Duodenal mucosa (tissue), 2 donors: ENCODE results near the gene XIRP1.

ENCODE experiments used
- H3K27ac ChIP-seq: one replicate; pipeline ENCODE4 v1.7.0; 2013; ENCODE audit warnings: low read depth, low read length
- H3K27me3 ChIP-seq, 2 donors: one replicate each; pipeline ENCODE4 v1.7.0; 2013; ENCODE audit warnings: low read length in 2 of 2, control low read depth in 1 of 2; ENCODE audit not compliant: insufficient read depth in 2 of 2, control insufficient read depth in 1 of 2
- H3K36me3 ChIP-seq, 2 donors: one replicate each; pipeline ENCODE4 v1.7.0; 2013; ENCODE audit warnings: low read length in 2 of 2, control low read depth in 1 of 2; ENCODE audit not compliant: insufficient read depth in 2 of 2, control insufficient read depth in 1 of 2
- H3K4me1 ChIP-seq, 2 donors: one replicate each; pipeline ENCODE4 v1.7.0; 2013; ENCODE audit warnings: low read length in 2 of 2, control low read depth in 1 of 2; ENCODE audit not compliant: insufficient read depth in 2 of 2, control insufficient read depth in 1 of 2
- H3K4me3 ChIP-seq, 2 donors: one replicate each; pipeline ENCODE4 v1.7.0; 2013; ENCODE audit warnings: low read length in 2 of 2, low read depth in 1 of 2
- H3K9ac ChIP-seq, 2 donors: one replicate each; pipeline ENCODE4 v1.7.0; 2013; ENCODE audit warnings: low read length in 2 of 2, low read depth in 1 of 2
- H3K9me3 ChIP-seq, 2 donors: one replicate each; pipeline ENCODE4 v1.7.0; 2013; ENCODE audit warnings: low read length in 2 of 2, control low read depth in 1 of 2; ENCODE audit not compliant: control insufficient read depth in 1 of 2

Gene XIRP1

DNA sequence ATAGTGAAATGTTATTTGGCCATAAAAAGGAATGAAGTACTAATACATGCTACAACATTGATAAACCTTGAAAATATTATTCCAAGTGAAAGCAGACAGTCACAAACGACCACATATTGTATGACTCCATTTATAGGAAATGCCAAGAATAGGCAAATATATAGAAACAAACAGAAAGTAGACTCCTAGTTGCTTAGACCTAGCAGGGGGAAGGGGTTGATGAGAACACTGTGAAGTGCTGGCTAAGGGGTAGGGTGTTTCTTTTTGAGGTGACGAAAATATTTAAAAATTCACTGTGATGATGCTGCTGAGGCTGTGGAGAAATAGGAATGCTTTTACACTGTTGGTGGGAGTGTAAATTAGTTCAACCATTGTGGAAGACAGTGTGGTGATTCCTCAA is 30.5 kb upstream of the XIRP1 start:
- peaks cover 0 to 4% of the 10 kb centered on the region in 2 donors for H3K4me1 ChIP-seq
- no peak overlapping the region for H3K9ac ChIP-seq
- H3K27me3 ChIP-seq, result peaks cover 0 to 3% of the 10 kb centered on the region in 2 donors
- H3K9me3 ChIP-seq, result no peaks in the 10 kb centered on the region
- H3K27ac ChIP-seq, result no peak overlapping the region
- no peaks in the 10 kb centered on the region for H3K36me3 ChIP-seq
- no peak overlapping the region for H3K4me3 ChIP-seq

DNA sequence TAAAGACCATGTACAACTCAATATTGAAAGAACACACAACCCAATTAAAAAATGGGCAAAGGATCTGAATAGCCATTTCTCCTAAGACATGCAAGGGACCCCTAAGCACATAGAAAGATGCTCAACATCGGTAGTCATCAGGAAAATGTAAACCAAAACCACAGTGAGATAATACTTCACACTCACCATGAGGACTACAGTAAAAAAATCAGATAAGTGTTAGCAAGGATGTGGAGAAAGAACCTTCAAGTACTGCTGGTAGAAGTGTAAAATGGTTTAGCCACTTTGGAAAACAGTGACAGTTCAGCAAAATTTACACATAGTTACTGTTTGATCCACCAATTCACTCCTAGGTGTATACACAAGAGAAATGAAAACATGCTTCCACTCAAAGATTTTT is 30.1 kb upstream of the XIRP1 start:
- H3K4me1 ChIP-seq, result peaks cover 0 to 4% of the 10 kb centered on the region in 2 donors
- H3K27ac ChIP-seq, result no peak overlapping the region
- no peak overlapping the region for H3K9ac ChIP-seq
- peaks cover 0 to 3% of the 10 kb centered on the region in 2 donors for H3K27me3 ChIP-seq
- H3K4me3 ChIP-seq, result no peak overlapping the region
- H3K9me3 ChIP-seq, result no peaks in the 10 kb centered on the region
- H3K36me3 ChIP-seq, result no peaks in the 10 kb centered on the region

- no peaks in the 10 kb centered on the region for H3K36me3 ChIP-seq
- no peak overlapping the region for H3K9ac ChIP-seq
- no peaks in the 10 kb centered on the region for H3K9me3 ChIP-seq
- H3K4me3 ChIP-seq, result no peak overlapping the region
- no peak overlapping the region for H3K27ac ChIP-seq
- H3K4me1 ChIP-seq, result peaks cover 0 to 4% of the 10 kb centered on the region in 2 donors
- peaks cover 0 to 3% of the 10 kb centered on the region in 2 donors for H3K27me3 ChIP-seq
These were observed 28.7 kb upstream of the XIRP1 start for GRCh38 chr3:39221141-39221530.

DNA sequence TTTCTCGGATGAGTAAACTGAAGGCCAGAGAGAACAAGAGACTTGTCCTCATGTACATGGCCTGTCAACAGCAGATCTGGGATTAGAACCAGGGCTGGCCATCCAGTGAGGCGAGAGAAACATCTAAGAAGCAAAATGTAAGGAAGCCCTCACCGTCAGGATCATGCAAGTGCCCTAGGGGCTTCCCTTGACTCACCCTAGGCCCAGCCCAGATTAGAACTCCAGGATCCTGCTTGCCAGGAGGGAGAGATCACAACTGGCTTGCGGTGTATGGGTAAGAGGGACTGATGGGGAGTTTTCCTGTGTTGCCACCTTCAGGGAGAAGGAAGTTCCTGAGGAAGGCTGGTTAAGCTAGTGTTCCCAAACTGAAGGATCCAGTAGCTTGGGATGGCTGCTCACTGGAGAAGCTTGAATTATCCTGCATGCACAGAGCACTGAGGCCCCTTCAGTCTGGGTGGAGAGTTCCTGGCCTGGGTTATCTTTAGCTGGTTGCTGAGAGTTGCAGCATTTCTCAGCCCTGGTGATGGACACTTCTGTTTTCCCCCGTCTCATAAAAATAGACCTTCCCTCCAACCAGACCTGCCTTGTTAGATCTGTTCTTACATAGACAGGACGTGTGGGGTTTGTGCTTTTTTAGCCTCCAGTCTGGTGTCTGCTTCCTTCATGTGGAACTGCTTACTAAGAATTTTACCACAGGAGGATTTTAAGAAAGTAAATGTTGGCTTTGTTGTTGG is 28.2 kb upstream of the XIRP1 start:
- Histone ChIP-seq H3K9me3 (no peaks in the 10 kb centered on the region), H3K36me3 (no peaks in the 10 kb centered on the region), H3K27ac (no peak overlapping the region), H3K4me3 (no peak overlapping the region), H3K4me1 (peaks cover 0 to 4% of the 10 kb centered on the region in 2 donors), H3K27me3 (peaks cover 0 to 3% of the 10 kb centered on the region in 2 donors), H3K9ac (no peak overlapping the region)

DNA sequence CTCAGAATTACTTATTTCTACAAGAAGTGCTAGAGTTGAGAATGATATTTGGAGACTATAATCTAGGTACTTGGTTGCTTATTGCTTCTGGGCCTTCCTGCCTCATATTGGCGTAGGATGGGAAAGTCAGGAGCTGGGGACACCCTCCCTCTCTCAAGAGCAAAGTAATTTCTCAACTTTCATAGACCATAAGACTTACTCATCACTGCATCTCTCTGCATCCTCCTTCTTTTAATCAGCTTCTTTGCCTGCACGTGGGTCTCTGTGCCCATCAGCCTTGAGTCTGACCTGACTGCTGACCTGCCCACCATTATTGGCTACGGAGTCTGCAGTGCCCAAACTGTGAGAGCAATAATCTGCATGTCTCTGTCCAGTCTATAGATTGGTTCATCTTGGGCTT is 27.3 kb upstream of the XIRP1 start:
- no peak overlapping the region for H3K4me3 ChIP-seq
- H3K27ac ChIP-seq, result no peak overlapping the region
- H3K4me1 ChIP-seq, result peaks cover 0 to 4% of the 10 kb centered on the region in 2 donors
- no peaks in the 10 kb centered on the region for H3K9me3 ChIP-seq
- H3K9ac ChIP-seq, result no peak overlapping the region
- H3K27me3 ChIP-seq, result peaks cover 0 to 3% of the 10 kb centered on the region in 2 donors
- no peaks in the 10 kb centered on the region for H3K36me3 ChIP-seq

- no peaks in the 10 kb centered on the region for H3K9me3 ChIP-seq
- no peak overlapping the region for H3K27ac ChIP-seq
- H3K36me3 ChIP-seq, result no peaks in the 10 kb centered on the region
- H3K27me3 ChIP-seq, result peaks cover 0 to 3% of the 10 kb centered on the region in 2 donors
- no peak overlapping the region for H3K4me3 ChIP-seq
- H3K9ac ChIP-seq, result no peak overlapping the region
- peaks cover 0 to 4% of the 10 kb centered on the region in 2 donors for H3K4me1 ChIP-seq
These were observed 23.9 kb upstream of the XIRP1 start for GRCh38 chr3:39216176-39216790.

DNA sequence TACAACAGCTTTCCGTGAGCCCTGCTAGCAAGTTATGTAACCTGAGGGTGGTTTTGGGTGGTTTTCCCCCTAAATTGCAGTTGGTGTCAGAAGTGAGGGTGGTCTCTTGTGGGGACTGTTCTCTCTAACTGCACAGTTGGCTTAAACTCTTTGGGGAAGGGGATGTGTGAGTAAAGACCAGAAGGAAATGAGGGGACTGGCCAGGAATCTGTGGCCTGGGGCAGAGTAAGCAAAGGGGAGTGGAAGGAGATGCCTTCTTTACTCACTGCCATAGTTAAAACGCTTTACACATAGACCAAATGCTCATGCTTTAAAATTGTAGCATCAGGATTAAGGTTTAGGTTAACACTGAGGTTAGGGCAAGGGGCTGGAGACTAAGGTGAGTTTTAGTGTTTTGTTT is 21.2 kb upstream of the XIRP1 start:
- H3K9me3 ChIP-seq, result no peaks in the 10 kb centered on the region
- H3K36me3 ChIP-seq, result no peaks in the 10 kb centered on the region
- H3K4me1 ChIP-seq, result no peaks in the 10 kb centered on the region
- H3K9ac ChIP-seq, result no peak overlapping the region
- H3K4me3 ChIP-seq, result no peak overlapping the region
- H3K27me3 ChIP-seq, result no peaks in the 10 kb centered on the region
- H3K27ac ChIP-seq, result no peak overlapping the region

GRCh38 chr3:39212665-39213064 is 20.3 kb upstream of the XIRP1 start:
- H3K4me3 ChIP-seq, result no peak overlapping the region
- no peaks in the 10 kb centered on the region for H3K27me3 ChIP-seq
- H3K36me3 ChIP-seq, result no peaks in the 10 kb centered on the region
- H3K4me1 ChIP-seq, result peaks cover 0 to 8% of the 10 kb centered on the region in 2 donors
- H3K9me3 ChIP-seq, result no peaks in the 10 kb centered on the region
- H3K27ac ChIP-seq, result no peak overlapping the region
- H3K9ac ChIP-seq, result no peak overlapping the region

DNA sequence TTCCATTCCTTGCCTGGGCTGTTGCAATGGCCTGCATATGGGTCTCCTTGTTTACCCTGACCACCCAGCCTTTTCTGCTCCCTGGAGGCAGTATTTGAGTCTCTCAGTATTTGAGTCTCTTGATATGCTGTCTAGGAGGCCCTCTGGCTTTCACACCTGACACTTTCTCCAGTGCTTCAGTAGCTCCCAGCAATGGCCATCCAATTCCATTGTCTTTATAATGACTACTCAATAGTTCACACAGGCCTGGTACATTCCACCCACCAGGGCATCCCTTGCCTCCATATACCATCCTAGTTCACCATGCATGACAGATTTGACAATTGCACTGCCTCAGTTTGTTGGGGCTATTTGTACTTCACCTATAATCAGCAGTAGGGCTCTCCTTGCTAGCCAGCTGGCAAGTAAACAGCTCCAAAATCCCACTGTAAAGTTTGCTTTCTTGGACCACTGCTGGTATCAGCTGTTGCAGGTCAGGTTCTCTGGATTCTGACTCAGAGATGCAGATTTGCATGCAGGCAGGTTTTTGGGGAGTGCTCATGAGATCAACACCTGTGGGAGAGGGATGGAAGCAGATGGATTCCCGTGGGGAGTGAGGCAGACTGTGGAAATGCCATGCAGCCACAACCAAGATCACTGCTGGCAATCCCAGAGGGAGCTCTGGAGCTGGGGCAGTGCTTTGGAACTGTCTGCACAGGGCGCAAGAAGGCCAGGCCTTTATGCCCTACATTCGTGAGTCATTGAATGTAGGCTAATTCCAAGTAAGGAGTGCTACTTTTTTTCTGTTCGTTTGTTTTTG is 19.1 kb upstream of the XIRP1 start:
- H3K9ac ChIP-seq, result no peak overlapping the region
- H3K4me1 ChIP-seq, result peaks cover 0 to 8% of the 10 kb centered on the region in 2 donors
- no peaks in the 10 kb centered on the region for H3K36me3 ChIP-seq
- no peaks in the 10 kb centered on the region for H3K9me3 ChIP-seq
- H3K27me3 ChIP-seq, result no peaks in the 10 kb centered on the region
- H3K4me3 ChIP-seq, result no peak overlapping the region
- no peak overlapping the region for H3K27ac ChIP-seq

DNA sequence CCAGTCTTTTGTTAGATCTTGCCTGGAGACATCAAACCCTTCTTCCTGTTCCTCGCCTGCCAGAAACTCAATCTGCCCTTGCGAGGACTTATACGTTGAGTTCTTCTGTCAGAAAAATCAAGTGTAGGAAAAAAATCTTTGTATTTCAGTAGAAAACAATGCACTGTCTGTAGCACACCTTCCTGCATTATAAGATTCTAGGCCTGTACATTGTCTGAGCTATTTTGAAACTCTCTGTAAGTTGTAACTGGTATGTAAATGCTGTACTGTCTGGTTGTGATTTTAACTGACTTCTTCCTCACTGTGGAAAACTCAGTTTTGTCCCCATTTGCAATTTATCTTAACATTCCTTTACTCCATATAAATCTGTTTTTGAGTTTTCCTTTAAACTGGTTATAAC is 17.7 kb upstream of the XIRP1 start:
- H3K9me3 ChIP-seq, result no peaks in the 10 kb centered on the region
- H3K4me1 ChIP-seq, result peaks cover 0 to 8% of the 10 kb centered on the region in 2 donors
- H3K4me3 ChIP-seq, result no peak overlapping the region
- H3K36me3 ChIP-seq, result no peaks in the 10 kb centered on the region
- no peak overlapping the region for H3K27ac ChIP-seq
- H3K9ac ChIP-seq, result no peak overlapping the region
- no peaks in the 10 kb centered on the region for H3K27me3 ChIP-seq
